WTC11 (cell line): ENCODE measurements around the gene RPS10. TPM values are rescaled to one million over a fixed set of nuclear protein-coding genes. Genes with fewer than 3 reads are reported as not detected.
A peak's percentile ranks its signal among the peaks of the same experiment; 100 is the strongest.

ENCODE experiments used
- ATAC-seq: fragments of 200-7000 bp; cut with Tn5 transposase; 2 replicates; pipeline ENCODE4 v1.10.0; 2021; ENCODE audit warnings: mild to moderate bottlenecking, moderate library complexity
- CTCF ChIA-PET: fragments of 300-600 bp; sonication (Branson Sonifier 250); formaldehyde crosslinking; loops from one replicate; lab custom pipeline; 2021; ENCODE audit warnings: antibody characterized with exemption; lab: Charles Lee
- POLR2A ChIA-PET: fragments of 350-600 bp; sonication (Branson Sonifier 250); formaldehyde crosslinking; loops from one replicate; lab custom pipeline; 2021; ENCODE audit warnings: antibody characterized with exemption; lab: Charles Lee
- DNase-seq: peaks from one replicate; pipeline ENCODE4 v3.0.0; 2021; ENCODE audit warnings: low spot score
- H3K27ac Mint-ChIP-seq: 2 replicates; pipeline ENCODE4 v1.8.0; 2021; ENCODE audit warnings: mixed read lengths
- H3K27me3 Mint-ChIP-seq: 2 replicates; pipeline ENCODE4 v1.8.0; 2021; ENCODE audit warnings: low read depth, mild to moderate bottlenecking, moderate library complexity, mixed read lengths
- H3K36me3 Mint-ChIP-seq: 2 replicates; pipeline ENCODE4 v1.8.0; 2021; ENCODE audit warnings: mixed read lengths
- H3K4me1 Mint-ChIP-seq: 2 replicates; pipeline ENCODE4 v1.8.0; 2022; ENCODE audit warnings: mixed read lengths
- H3K4me3 Mint-ChIP-seq: 2 replicates; pipeline ENCODE4 v1.8.0; 2021; ENCODE audit warnings: mild to moderate bottlenecking, moderate library complexity, mixed read lengths
- H3K9me3 Mint-ChIP-seq: 2 replicates; pipeline ENCODE4 v1.8.0; 2021; ENCODE audit warnings: mixed read lengths
- ATF2 ChIP-seq: sonication (generic); formaldehyde crosslinking; IDR thresholded peaks from 2 replicates; pipeline ENCODE4 v1.8.1; 2022; ENCODE audit warnings: low read depth, missing genetic modification reagents, borderline replicate concordance
- ERG ChIP-seq: fragments of 250-450 bp; sonication (Bioruptor Pico); IDR thresholded peaks from 2 replicates; pipeline ENCODE4 v1.8.0; 2021; ENCODE audit warnings: mild to moderate bottlenecking
- ESRRA ChIP-seq: sonication (generic); formaldehyde crosslinking; IDR thresholded peaks from 2 replicates; pipeline ENCODE4 v1.8.1; 2022; ENCODE audit warnings: mild to moderate bottlenecking, missing genetic modification reagents, borderline replicate concordance
- FOXK1 ChIP-seq: sonication (generic); formaldehyde crosslinking; IDR thresholded peaks from 2 replicates; pipeline ENCODE4 v1.8.0; 2022; ENCODE audit warnings: mild to moderate bottlenecking, moderate library complexity, missing genetic modification reagents
- HMGA2 ChIP-seq: fragments of 250-450 bp; sonication (Bioruptor Pico); IDR thresholded peaks from 2 replicates; pipeline ENCODE4 v1.4.0; 2021; ENCODE audit warnings: mild to moderate bottlenecking, moderate library complexity
- HMGXB4 ChIP-seq: sonication (generic); formaldehyde crosslinking; IDR thresholded peaks from 2 replicates; pipeline ENCODE4 v1.8.1; 2023; ENCODE audit warnings: mild to moderate bottlenecking, moderate library complexity, missing genetic modification reagents
- IRF2 ChIP-seq: sonication (generic); formaldehyde crosslinking; IDR thresholded peaks from 2 replicates; pipeline ENCODE4 v1.8.0; 2022; ENCODE audit warnings: low read depth, missing genetic modification reagents, borderline replicate concordance
- JAZF1 ChIP-seq: fragments of 250-450 bp; sonication (Bioruptor Pico); IDR thresholded peaks from 2 replicates; pipeline ENCODE4 v1.9.0; 2021; ENCODE audit warnings: moderate library complexity, mild to moderate bottlenecking, inconsistent platforms
- MYBL2 ChIP-seq: sonication (generic); formaldehyde crosslinking; IDR thresholded peaks from 2 replicates; pipeline ENCODE4 v1.8.1; 2023; ENCODE audit warnings: mild to moderate bottlenecking, moderate library complexity, missing genetic modification reagents
- NFYB ChIP-seq: sonication (generic); formaldehyde crosslinking; conservative IDR thresholded peaks from 2 replicates; pipeline ENCODE4 v1.8.0; 2022; ENCODE audit warnings: low read depth, missing genetic modification reagents
- SMAD3 ChIP-seq: sonication (generic); formaldehyde crosslinking; IDR thresholded peaks from 2 replicates; pipeline ENCODE4 v1.8.0; 2022; ENCODE audit warnings: missing genetic modification reagents, mild to moderate bottlenecking, borderline replicate concordance
- ZBTB21 ChIP-seq: sonication (generic); formaldehyde crosslinking; IDR thresholded peaks from 2 replicates; pipeline ENCODE4 v1.8.1; 2023; ENCODE audit warnings: mild to moderate bottlenecking, missing genetic modification reagents, borderline replicate concordance
- ZNF121 ChIP-seq: sonication (generic); formaldehyde crosslinking; IDR thresholded peaks from 2 replicates; pipeline ENCODE4 v1.8.0; 2023; ENCODE audit warnings: missing genetic modification reagents
- ZNF232 ChIP-seq: sonication (generic); formaldehyde crosslinking; IDR thresholded peaks from 2 replicates; pipeline ENCODE4 v1.8.0; 2022; ENCODE audit warnings: mild to moderate bottlenecking, missing genetic modification reagents
- ZNF263 ChIP-seq: sonication (generic); formaldehyde crosslinking; IDR thresholded peaks from 2 replicates; pipeline ENCODE4 v1.8.1; 2022; ENCODE audit warnings: low read depth, mild to moderate bottlenecking, moderate library complexity, missing genetic modification reagents
- ZNF281 ChIP-seq: sonication (generic); formaldehyde crosslinking; IDR thresholded peaks from 2 replicates; pipeline ENCODE4 v1.8.0; 2023; ENCODE audit warnings: mild to moderate bottlenecking, missing genetic modification reagents
- ZNF317 ChIP-seq: sonication (generic); formaldehyde crosslinking; IDR thresholded peaks from 2 replicates; pipeline ENCODE4 v1.8.1; 2023; ENCODE audit warnings: low read depth, mild to moderate bottlenecking, moderate library complexity, missing genetic modification reagents, borderline replicate concordance
- ZNF671 ChIP-seq: fragments of 250-450 bp; sonication (Bioruptor Pico); IDR thresholded peaks from 2 replicates; pipeline ENCODE4 v1.8.0; 2021; ENCODE audit warnings: mild to moderate bottlenecking
- total RNA-seq: library from RNA; stranded (reverse); gene quantifications from 3 replicates; pipeline ENCODE4 v1.2.3, GENCODE V29; 2021
- TF ChIP-seq, protein P1 (sequence below): sonication (generic); formaldehyde crosslinking; IDR thresholded peaks from 2 replicates; pipeline ENCODE4 v1.8.1; 2023; ENCODE audit warnings: mild to moderate bottlenecking, missing genetic modification reagents
- TF ChIP-seq, protein P2 (sequence below): sonication (generic); formaldehyde crosslinking; conservative IDR thresholded peaks from 2 replicates; pipeline ENCODE4 v1.8.1; 2023; ENCODE audit warnings: mild to moderate bottlenecking, low read depth, missing genetic modification reagents, moderate library complexity

RPS10 gene
- total RNA-seq, 1 experiment from 2014 or later, result 2,184 TPM

GRCh38 chr6:34383656-34384320 lies 42.1 kb downstream of the RPS10 start:
- H3K27me3 Mint-ChIP-seq, result no peaks in the 10 kb centered on the region
- DNase-seq (no peak), ATAC-seq (peak; percentile 67)
- ChIA-PET POLR2A (interaction anchor here (0.6 kb wide), 1 partner anchor 487 kb away, joined by 3 read pairs; no protein-coding TSS in a partner anchor), CTCF (interaction anchor here (0.6 to 0.9 kb wide), 2 partner anchors 135 to 613 kb away, joined by 3 read pairs; partner anchors contain the start of gene SMIM29)
- H3K9me3 Mint-ChIP-seq, result no peaks in the 10 kb centered on the region
- H3K36me3 Mint-ChIP-seq, result no peaks in the 10 kb centered on the region
- TF ChIP-seq ERG (CRISPR knock-in tag) (no peak), ZNF671 (CRISPR knock-in tag) (no peak), SMAD3 (CRISPR knock-in tag) (no peak), FOXK1 (CRISPR knock-in tag) (no peak), ESRRA (no peak), ZBTB21 (CRISPR knock-in tag) (no peak), HMGA2 (no peak), ZNF317 (no peak), ZNF121 (CRISPR knock-in tag) (no peak), HMGXB4 (CRISPR knock-in tag) (no peak), ZNF263 (CRISPR knock-in tag) (no peak), ATF2 (CRISPR knock-in tag) (no peak)
- TF ChIP-seq, protein P1, sequence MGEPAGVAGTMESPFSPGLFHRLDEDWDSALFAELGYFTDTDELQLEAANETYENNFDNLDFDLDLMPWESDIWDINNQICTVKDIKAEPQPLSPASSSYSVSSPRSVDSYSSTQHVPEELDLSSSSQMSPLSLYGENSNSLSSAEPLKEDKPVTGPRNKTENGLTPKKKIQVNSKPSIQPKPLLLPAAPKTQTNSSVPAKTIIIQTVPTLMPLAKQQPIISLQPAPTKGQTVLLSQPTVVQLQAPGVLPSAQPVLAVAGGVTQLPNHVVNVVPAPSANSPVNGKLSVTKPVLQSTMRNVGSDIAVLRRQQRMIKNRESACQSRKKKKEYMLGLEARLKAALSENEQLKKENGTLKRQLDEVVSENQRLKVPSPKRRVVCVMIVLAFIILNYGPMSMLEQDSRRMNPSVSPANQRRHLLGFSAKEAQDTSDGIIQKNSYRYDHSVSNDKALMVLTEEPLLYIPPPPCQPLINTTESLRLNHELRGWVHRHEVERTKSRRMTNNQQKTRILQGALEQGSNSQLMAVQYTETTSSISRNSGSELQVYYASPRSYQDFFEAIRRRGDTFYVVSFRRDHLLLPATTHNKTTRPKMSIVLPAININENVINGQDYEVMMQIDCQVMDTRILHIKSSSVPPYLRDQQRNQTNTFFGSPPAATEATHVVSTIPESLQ (CRISPR knock-in tag), result no peak
- H3K27ac Mint-ChIP-seq, result peak overlapping the region; percentile 85
- H3K4me3 Mint-ChIP-seq, result no peak overlapping the region
- H3K4me1 Mint-ChIP-seq, result peaks cover 30% of the 10 kb centered on the region

- ATAC-seq (no peak), DNase-seq (no peak)
- POLR2A ChIA-PET, result interaction anchor here (0.6 kb wide), 1 partner anchor 488 kb away, joined by 3 read pairs; no protein-coding TSS in a partner anchor
- H3K4me1 Mint-ChIP-seq, result peaks cover 30% of the 10 kb centered on the region
- no peaks in the 10 kb centered on the region for H3K27me3 Mint-ChIP-seq
- CTCF ChIA-PET, result interaction anchor here (0.6 to 0.7 kb wide), 2 partner anchors 28 to 612 kb away, joined by 3 read pairs; no protein-coding TSS in a partner anchor
- peak overlapping the region; percentile 85 for H3K27ac Mint-ChIP-seq
- no peak overlapping the region for H3K4me3 Mint-ChIP-seq
- no peaks in the 10 kb centered on the region for H3K36me3 Mint-ChIP-seq
- no peaks in the 10 kb centered on the region for H3K9me3 Mint-ChIP-seq
- TF ChIP-seq, protein P2, sequence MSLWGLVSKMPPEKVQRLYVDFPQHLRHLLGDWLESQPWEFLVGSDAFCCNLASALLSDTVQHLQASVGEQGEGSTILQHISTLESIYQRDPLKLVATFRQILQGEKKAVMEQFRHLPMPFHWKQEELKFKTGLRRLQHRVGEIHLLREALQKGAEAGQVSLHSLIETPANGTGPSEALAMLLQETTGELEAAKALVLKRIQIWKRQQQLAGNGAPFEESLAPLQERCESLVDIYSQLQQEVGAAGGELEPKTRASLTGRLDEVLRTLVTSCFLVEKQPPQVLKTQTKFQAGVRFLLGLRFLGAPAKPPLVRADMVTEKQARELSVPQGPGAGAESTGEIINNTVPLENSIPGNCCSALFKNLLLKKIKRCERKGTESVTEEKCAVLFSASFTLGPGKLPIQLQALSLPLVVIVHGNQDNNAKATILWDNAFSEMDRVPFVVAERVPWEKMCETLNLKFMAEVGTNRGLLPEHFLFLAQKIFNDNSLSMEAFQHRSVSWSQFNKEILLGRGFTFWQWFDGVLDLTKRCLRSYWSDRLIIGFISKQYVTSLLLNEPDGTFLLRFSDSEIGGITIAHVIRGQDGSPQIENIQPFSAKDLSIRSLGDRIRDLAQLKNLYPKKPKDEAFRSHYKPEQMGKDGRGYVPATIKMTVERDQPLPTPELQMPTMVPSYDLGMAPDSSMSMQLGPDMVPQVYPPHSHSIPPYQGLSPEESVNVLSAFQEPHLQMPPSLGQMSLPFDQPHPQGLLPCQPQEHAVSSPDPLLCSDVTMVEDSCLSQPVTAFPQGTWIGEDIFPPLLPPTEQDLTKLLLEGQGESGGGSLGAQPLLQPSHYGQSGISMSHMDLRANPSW (CRISPR knock-in tag), result no peak
- no peak for TF ChIP-seq NFYB
- TF ChIP-seq ESRRA, result no peak
- no peak for TF ChIP-seq ZNF232
- no peak for TF ChIP-seq JAZF1 (CRISPR knock-in tag)
- no peak for TF ChIP-seq ZNF281 (CRISPR knock-in tag)
- no peak for TF ChIP-seq MYBL2 (CRISPR knock-in tag)
- no peak for TF ChIP-seq IRF2 (CRISPR knock-in tag)
Measured at GRCh38 chr6:34383161-34383631, 42.7 kb downstream of the RPS10 start.
